Transverse colon (tissue), 4 donors: ENCODE measurements around the gene TMEM98. TPM values are rescaled to one million over a fixed set of nuclear protein-coding genes. Genes with fewer than 3 reads are reported as not detected.
"Not testable (repeated sequence)": the region's sequence is repeated elsewhere in the genome, so short reads cannot be mapped to it uniquely, and the experiment has no call there.

Experiments
- DNase-seq: peaks from one replicate; pipeline ENCODE4 v3.0.0-alpha.2; 2019
- H3K27ac ChIP-seq, 4 donors: fragments of 200-600 bp; sonication (generic); 2 replicates each; pipeline ENCODE4 v1.5.1; 2016 to 2018; ENCODE audit warnings: inconsistent platforms in 4 of 4
- H3K27me3 ChIP-seq: fragments of 200-600 bp; sonication (generic); 2 replicates; pipeline ENCODE4 v1.5.1; 2017; ENCODE audit warnings: inconsistent platforms
- H3K36me3 ChIP-seq, 4 donors: fragments of 200-600 bp; sonication (generic); 2 replicates each; pipeline ENCODE4 v1.5.1; 2017 to 2019; ENCODE audit warnings: inconsistent platforms in 4 of 4
- H3K4me1 ChIP-seq, 4 donors: fragments of 200-600 bp; sonication (generic); 2 replicates each; pipeline ENCODE4 v1.5.1; 2017 to 2020; ENCODE audit warnings: inconsistent platforms in 4 of 4
- H3K4me3 ChIP-seq, 4 donors: fragments of 200-600 bp; sonication (generic); 1 replicate in 1 of 4; 2 replicates in 3 of 4; pipeline versions ENCODE4 v1.5.1 to v1.6.1; 2017 to 2019; ENCODE audit warnings: inconsistent platforms in 4 of 4
- H3K9me3 ChIP-seq, 2 donors: fragments of 200-600 bp; sonication (generic); 2 replicates each; pipeline ENCODE4 v1.5.1; 2017 to 2019; ENCODE audit warnings: inconsistent platforms in 2 of 2
- EP300 ChIP-seq: sonication (generic); formaldehyde crosslinking; IDR thresholded peaks from one replicate; pipeline ENCODE4 v1.6.1; 2017; ENCODE audit warnings: antibody characterized with exemption, low read depth
- POLR2A ChIP-seq: fragments of 450-650 bp; IDR thresholded peaks from one replicate; pipeline ENCODE4 v1.6.1; 2016; ENCODE audit warnings: antibody characterized with exemption, mild to moderate bottlenecking, moderate library complexity
- POLR2AphosphoS5 ChIP-seq, 3 donors: sonication (generic); formaldehyde crosslinking; IDR thresholded peaks; one replicate each; pipeline ENCODE4 v1.6.1; 2016; ENCODE audit warnings: antibody characterized with exemption in 3 of 3
- WGBS, 2 donors: methylation state at CpG; one replicate each; pipeline ENCODE4 v1.1.5; 2018; ENCODE audit warnings: low coverage in 1 of 2; 5-methylcytosine and 5-hydroxymethylcytosine counted together
- in situ Hi-C, 4 donors: fragments of 200-750 bp; cut with MboI; loops; one replicate each; pipeline versions ENCODE4 v1.15.0 to v1.15.1; 2017; ENCODE audit warnings: low sequenced_read_pairs in 3 of 4, low pct_ligation_motif_present in 1 of 4, low pct_unique_long_range_greater_than_20kb in 1 of 4
- intact Hi-C: fragments of 100-400 bp; cut with DNase I; formaldehyde crosslinking; loops from one replicate; pipeline ENCODE4 v1.15.1; 2023; ENCODE audit warnings: low total_unique reads
- total RNA-seq, 4 donors: library from RNA; depleted of rRNA; stranded (reverse); fragments of >200 nt; gene quantifications; one replicate each; pipeline ENCODE4 v1.1.0, GENCODE V29; 2016
- TF ChIP-seq, protein P1 (sequence below), 5 experiments: fragments of 200-600 bp in 3 of 5; fragments of 450-650 bp in 2 of 5; sonication (generic) in 3 of 5; IDR thresholded peaks; 1 replicate in 2 of 5; 2 replicates in 3 of 5; pipeline ENCODE4 v1.5.1; 2016 to 2017; ENCODE audit warnings: antibody characterized with exemption in 5 of 5, inconsistent platforms in 3 of 5, mild to moderate bottlenecking in 2 of 5, moderate library complexity in 1 of 5

TMEM98 gene
- total RNA-seq, 4 donors from 2014 or later = 70.7 to 219 (median 175) TPM

DNA sequence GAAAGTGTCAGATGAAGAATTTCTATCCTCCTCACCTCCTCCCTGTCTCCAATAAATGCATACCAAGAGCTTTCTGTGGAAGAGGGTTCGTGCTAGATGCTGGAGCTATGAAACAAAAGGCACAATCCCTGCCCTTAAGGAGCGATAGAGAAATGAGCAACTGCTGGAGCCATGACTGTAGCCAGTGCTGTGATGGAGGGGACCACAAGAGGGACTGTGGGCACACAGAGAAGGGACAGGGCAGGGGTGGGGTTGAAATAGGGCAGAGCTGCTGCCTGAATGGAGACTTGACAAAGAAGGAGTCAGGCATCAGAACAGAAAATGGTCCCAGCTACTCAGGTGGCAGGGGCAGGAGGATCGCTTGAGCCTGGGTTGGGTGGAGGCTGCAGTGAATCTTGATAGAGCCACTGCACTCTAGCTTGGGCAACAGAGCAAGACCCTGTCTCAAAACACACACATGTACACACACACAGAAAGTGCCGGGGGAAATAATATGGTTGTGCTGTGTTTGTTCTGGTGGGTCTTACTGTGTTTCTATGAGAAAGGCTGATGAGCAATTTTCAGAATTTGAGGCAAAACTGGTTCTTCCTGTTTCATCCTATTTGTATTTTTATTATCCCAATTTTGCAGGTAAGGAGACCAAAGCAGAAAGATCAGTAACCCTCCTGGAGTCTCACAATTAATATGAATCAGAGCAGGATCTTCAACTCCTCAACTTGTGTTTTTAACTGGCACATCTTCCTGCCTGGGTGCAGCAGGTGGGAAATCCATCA is 16.5 kb downstream of the TMEM98 start:
- TF ChIP-seq, protein P1, sequence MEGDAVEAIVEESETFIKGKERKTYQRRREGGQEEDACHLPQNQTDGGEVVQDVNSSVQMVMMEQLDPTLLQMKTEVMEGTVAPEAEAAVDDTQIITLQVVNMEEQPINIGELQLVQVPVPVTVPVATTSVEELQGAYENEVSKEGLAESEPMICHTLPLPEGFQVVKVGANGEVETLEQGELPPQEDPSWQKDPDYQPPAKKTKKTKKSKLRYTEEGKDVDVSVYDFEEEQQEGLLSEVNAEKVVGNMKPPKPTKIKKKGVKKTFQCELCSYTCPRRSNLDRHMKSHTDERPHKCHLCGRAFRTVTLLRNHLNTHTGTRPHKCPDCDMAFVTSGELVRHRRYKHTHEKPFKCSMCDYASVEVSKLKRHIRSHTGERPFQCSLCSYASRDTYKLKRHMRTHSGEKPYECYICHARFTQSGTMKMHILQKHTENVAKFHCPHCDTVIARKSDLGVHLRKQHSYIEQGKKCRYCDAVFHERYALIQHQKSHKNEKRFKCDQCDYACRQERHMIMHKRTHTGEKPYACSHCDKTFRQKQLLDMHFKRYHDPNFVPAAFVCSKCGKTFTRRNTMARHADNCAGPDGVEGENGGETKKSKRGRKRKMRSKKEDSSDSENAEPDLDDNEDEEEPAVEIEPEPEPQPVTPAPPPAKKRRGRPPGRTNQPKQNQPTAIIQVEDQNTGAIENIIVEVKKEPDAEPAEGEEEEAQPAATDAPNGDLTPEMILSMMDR (IDR thresholded peaks at IDR 0.05) = peak in 2 of 5 experiments; percentile 12 to 17
- TF ChIP-seq POLR2A = no peak
- 76 to 92% methylated on average over 2 to 4 of the region's 4 CpGs for WGBS, 2 donors
- intact Hi-C loops = no loop called here
- H3K36me3 ChIP-seq = peaks cover 0 to 10% (median 0%) of the 10 kb centered on the region in 4 donors
- no peaks in the 10 kb centered on the region for H3K9me3 ChIP-seq
- peaks cover 0 to 11% (median 5%) of the 10 kb centered on the region in 4 donors for H3K4me1 ChIP-seq
- in situ Hi-C loops = no loop called here
- no peak for DNase-seq
- no peak overlapping the region for H3K27ac ChIP-seq
- no peak overlapping the region for H3K4me3 ChIP-seq
- H3K27me3 ChIP-seq = no peaks in the 10 kb centered on the region

DNA sequence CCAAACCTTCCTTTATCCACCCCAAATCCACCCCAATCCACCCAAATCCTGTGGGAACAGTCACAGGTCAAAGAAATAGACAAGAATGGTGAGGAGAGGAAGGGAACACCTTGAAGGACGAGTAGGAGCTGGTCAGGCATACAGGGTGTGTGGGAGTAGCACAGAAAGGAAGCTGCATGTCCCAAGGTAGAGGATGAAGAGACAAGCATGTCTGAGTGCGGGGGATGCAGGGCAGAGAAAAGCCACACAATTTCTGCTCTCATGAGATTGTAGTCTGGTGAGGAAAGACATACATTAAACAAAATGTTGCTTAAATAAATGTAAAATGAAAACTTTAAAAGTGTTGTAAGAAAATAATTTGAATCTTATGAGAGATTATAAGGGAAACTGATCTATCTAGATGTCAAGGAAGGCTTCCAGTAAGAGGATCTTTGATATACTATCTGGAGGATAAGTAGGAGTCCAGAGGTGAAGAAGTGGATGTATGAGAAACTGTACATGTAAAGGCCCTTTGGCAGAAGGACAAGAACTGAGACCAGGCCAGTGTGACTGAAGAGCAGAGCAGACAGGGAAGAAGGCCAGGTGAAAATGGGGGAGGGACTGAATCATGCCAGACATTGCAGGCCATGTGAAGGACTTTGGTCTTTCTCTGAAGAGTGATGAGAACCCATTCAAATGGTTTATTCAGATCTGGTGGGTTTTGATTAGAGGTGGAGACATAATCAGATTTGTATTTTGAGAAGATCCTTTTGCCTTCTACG is 18.6 kb downstream of the TMEM98 start:
- TF ChIP-seq, protein P1 (IDR thresholded peaks at IDR 0.05) = no peak
- TF ChIP-seq POLR2A = no peak
- TF ChIP-seq POLR2AphosphoS5 (IDR thresholded peaks at IDR 0.05) = no peak
- no peak for TF ChIP-seq EP300
- Histone ChIP-seq H3K4me3 (no peak overlapping the region), H3K4me1 (peaks cover 0 to 11% (median 5%) of the 10 kb centered on the region in 4 donors), H3K27me3 (no peaks in the 10 kb centered on the region), H3K36me3 (peaks cover 0 to under 1% (median 0%) of the 10 kb centered on the region in 4 donors), H3K9me3 (no peaks in the 10 kb centered on the region), H3K27ac (no peak overlapping the region)
- in situ Hi-C loops = no loop called here
- no peak for DNase-seq
- 67 to 82% methylated on average over 3 of the region's 3 CpGs for WGBS, 2 donors
- intact Hi-C loops = no loop called here

DNA sequence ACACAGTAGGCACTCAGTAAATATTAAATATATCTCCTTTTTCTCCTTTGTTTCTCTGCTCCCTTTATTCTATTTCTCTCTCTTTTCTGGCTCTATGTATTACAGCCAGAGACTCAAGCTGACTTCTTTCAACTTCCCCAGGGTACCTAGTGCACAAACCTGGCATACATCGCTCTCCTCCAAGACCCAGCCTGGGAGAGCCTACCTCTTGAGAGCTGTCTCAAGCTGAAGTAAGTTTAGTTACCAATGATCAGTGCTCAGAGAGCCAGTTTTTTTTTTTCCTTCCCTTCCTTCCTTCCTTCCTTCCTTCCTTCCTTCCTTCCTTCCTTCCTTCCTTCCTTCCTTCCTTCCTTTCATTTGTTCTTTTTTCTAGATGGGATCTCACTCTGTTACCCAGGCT is 19.8 kb downstream of the TMEM98 start:
- TF ChIP-seq POLR2AphosphoS5 (IDR thresholded peaks at IDR 0.05) (no peak), POLR2A (no peak), EP300 (no peak)
- TF ChIP-seq, protein P1 (IDR thresholded peaks at IDR 0.05) = no peak
- Histone ChIP-seq H3K27me3 (no peaks in the 10 kb centered on the region), H3K4me3 (no peak overlapping the region), H3K9me3 (no peaks in the 10 kb centered on the region), H3K36me3 (no peaks in the 10 kb centered on the region), H3K27ac (no peak overlapping the region), H3K4me1 (peaks cover 0 to 18% (median 8%) of the 10 kb centered on the region in 4 donors)
- WGBS, 2 donors = 100% methylated on average over 1 of the region's 1 CpG
- in situ Hi-C loops = no loop called here
- intact Hi-C loops = no loop called here
- DNase-seq = no peak

DNA sequence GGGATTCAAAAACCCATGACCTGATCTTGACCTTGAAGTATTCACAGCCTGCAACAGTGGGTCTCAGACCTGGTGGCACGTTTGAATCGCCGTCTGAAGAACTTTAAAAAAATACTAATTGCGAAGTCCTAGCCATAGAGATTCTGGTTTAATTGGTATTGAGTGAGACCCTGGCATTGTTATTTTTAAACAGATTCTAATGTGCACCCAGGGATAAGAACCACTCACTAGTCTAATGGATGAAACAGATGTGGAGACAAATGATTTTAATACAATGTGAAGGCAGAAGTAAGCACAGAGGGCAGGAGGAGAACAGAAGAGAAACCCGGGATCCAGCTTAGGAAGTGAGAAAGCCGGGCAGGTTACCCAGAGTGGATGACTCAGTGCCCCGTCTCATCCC is 21.2 kb downstream of the TMEM98 start:
- 74 to 81% methylated on average over 7 of the region's 7 CpGs for WGBS, 2 donors
- Histone ChIP-seq H3K4me3 (no peak overlapping the region), H3K4me1 (peaks cover under 1 to 18% (median 11%) of the 10 kb centered on the region in 4 donors), H3K36me3 (no peaks in the 10 kb centered on the region), H3K9me3 (no peaks in the 10 kb centered on the region), H3K27ac (no peak overlapping the region), H3K27me3 (no peaks in the 10 kb centered on the region)
- no peak for DNase-seq
- TF ChIP-seq POLR2A (no peak), EP300 (no peak), POLR2AphosphoS5 (IDR thresholded peaks at IDR 0.05) (no peak)
- TF ChIP-seq, protein P1 (IDR thresholded peaks at IDR 0.05) = no peak
- intact Hi-C loops = no loop called here
- in situ Hi-C loops = no loop called here

DNA sequence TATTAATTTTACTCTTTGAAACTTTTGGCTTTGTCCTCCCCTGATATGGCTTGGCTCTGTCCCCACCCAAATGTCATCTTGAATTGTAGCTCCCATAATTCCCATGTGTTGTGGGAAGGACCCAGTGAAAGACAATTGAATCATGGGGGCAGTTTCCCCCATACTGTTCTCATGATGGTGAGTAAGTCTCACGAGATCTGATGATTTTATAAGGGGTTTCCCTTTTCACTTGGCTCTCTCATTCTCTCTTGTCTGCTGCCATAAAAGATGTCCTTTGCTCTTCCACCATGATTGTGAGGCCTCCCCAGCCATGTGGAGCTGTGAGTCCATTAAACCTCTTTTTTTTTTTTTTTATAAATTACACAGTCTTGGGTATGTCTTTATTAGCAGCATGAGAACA is 24.5 kb downstream of the TMEM98 start:
- in situ Hi-C loops, intact Hi-C loops, H3K36me3 ChIP-seq, H3K27me3 ChIP-seq, H3K9me3 ChIP-seq, DNase-seq, H3K4me3 ChIP-seq: not testable (repeated sequence)
- 57% methylated on average over 1 of the region's 1 CpG; no CpG with 5 or more reads in 1 of the 2 donors for WGBS, 2 donors
- peak overlapping the region in 1 of 4 donors; percentile 74 for H3K27ac ChIP-seq
- H3K4me1 ChIP-seq = peaks cover 0 to 37% (median 26%) of the 10 kb centered on the region in 4 donors
